ENCODE measurements around the gene NLN. TPM values are rescaled to one million over a fixed set of nuclear protein-coding genes. Genes with fewer than 3 reads are reported as not detected.

NLN gene
- total and polyA plus RNA-seq, 2 of the 13 experiments (the other 11 are each of a cell fraction or from before 2014, with no cell fraction given): 11.9 to 36.7 TPM

DNA sequence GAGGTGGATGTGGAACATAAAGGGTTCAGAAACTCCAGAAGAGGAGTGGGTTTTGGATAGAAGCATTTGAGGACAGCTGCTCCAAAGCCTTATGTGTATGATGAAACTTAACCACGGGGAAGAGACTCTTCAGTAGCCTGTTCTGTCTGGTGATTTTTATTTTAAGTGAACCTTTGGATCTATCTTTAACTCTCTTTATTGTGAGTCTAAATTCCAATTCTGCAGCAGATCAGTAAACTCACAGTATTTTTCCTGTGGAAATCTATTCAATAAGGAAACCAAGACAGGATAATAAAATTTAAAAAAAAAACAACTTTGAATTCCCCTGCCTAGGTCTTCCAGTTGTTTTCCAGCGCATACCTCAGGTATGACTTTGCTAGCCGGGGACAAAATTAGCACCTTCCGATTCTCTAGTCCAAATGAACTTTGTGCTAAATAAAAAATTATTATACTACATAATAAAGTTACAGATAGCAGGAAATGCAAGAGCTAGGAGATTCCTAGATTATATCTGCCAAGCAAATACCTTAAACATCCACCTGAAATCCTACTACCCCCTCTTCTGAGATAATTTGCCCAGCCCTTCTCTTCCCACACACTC, 101.9 kb downstream of the NLN start:
- BruUV-seq (replicated peaks): no TSS peak
- no peak overlapping the region for H3K9ac ChIP-seq (ENCODE audit: insufficient read depth, low read depth, low read length)
- H2AFZ ChIP-seq (ENCODE audit: low read length): no peak overlapping the region
- DNase-seq (ENCODE audit: low spot score) (no peak), ATAC-seq (no peak), FAIRE-seq (no peak)
- ChIA-PET POLR2A (no interaction called here), CTCF (ENCODE audit: low intra/inter-chr PET ratio, low total read pairs) (no interaction called here)
- no peaks in the 10 kb centered on the region for H3K79me2 ChIP-seq (ENCODE audit: insufficient read depth, low read length)
- H3K4me2 ChIP-seq (ENCODE audit: low read depth, low read length): no peak overlapping the region
- peaks cover 1 to 10% of the 10 kb centered on the region in 2 experiments; a peak in 3 of 5 replicates for H3K36me3 ChIP-seq (replicated peaks in 1 of 2; ENCODE audit: control insufficient read depth in 1 of 2, insufficient read depth in 2 of 2, low read length in 2 of 2)
- intact Hi-C loops (cut with micrococcal nuclease; ENCODE audit: unreplicated experiment) (no loop called here), in situ Hi-C loops (cut with HindIII; ENCODE audit: extremely low pct_ligation_motif_present, low pct_unique_long_range_greater_than_20kb) (no loop called here)
- peaks cover 1% of the 10 kb centered on the region; the same call in 1 of the 2 replicates for H3K4me1 ChIP-seq (ENCODE audit: insufficient read depth, low read length)
- H4K20me1 ChIP-seq (ENCODE audit: insufficient read depth, low read length): no peaks in the 10 kb centered on the region
- H3K4me3 ChIP-seq (replicated peaks in 1 of 3; ENCODE audit: insufficient read depth in 1 of 3, low read depth in 2 of 3, low read length in 3 of 3): no peak overlapping the region
- no peaks in the 10 kb centered on the region for H3K9me3 ChIP-seq (ENCODE audit: low read length)
- WGBS (ENCODE audit: low lambda C conversion rate): 99% methylated on average over 4 of the region's 4 CpGs
- H3K27me3 ChIP-seq (ENCODE audit: control insufficient read depth in 1 of 2, insufficient read depth in 2 of 2, low read length in 2 of 2): no peaks in the 10 kb centered on the region
- no peak for TF ChIP-seq MEIS1 (CRISPR knock-in tag; IDR thresholded peaks at IDR 0.05; ENCODE audit: borderline replicate concordance)
- TF ChIP-seq MIXL1 (CRISPR knock-in tag; IDR thresholded peaks at IDR 0.05): no peak
- TF ChIP-seq ZNF383 (CRISPR knock-in tag; IDR thresholded peaks at IDR 0.05; ENCODE audit: borderline replicate concordance): no peak
- TF ChIP-seq TCF7L2 (IDR thresholded peaks at IDR 0.05; ENCODE audit: low read depth, low read length): no peak
- TF ChIP-seq MEF2D (CRISPR knock-in tag; IDR thresholded peaks at IDR 0.05): no peak
- no peak for TF ChIP-seq ZNF720 (CRISPR knock-in tag; IDR thresholded peaks at IDR 0.05)
- no peak for TF ChIP-seq HOXA9 (CRISPR knock-in tag; IDR thresholded peaks at IDR 0.05; ENCODE audit: borderline replicate concordance)
- TF ChIP-seq ZNF879 (CRISPR knock-in tag; IDR thresholded peaks at IDR 0.05): no peak
- no peak for TF ChIP-seq CCDC6 (CRISPR knock-in tag; IDR thresholded peaks at IDR 0.05)
- TF ChIP-seq REL (CRISPR knock-in tag; conservative IDR thresholded peaks at IDR 0.05): no peak
- no peak for TF ChIP-seq ZBTB2 (CRISPR knock-in tag; IDR thresholded peaks at IDR 0.05; ENCODE audit: low read depth)
- no peak for TF ChIP-seq SRSF9 (IDR thresholded peaks at IDR 0.05; ENCODE audit: borderline replicate concordance, insufficient read depth, low read depth, low read length, poor library complexity, severe bottlenecking)
- TF ChIP-seq SMARCE1 (IDR thresholded peaks at IDR 0.05; ENCODE audit: borderline replicate concordance): no peak
- TF ChIP-seq FOXK2 (IDR thresholded peaks at IDR 0.05): no peak
- TF ChIP-seq AGO2 (optimal IDR thresholded peaks at IDR 0.05; ENCODE audit: low read depth, low read length): no peak
- no peak for TF ChIP-seq DNMT1 (CRISPR knock-in tag; IDR thresholded peaks at IDR 0.05)
- no peak for TF ChIP-seq CENPX (CRISPR knock-in tag; IDR thresholded peaks at IDR 0.05)
- TF ChIP-seq SETDB1 (CRISPR knock-in tag; IDR thresholded peaks at IDR 0.05; ENCODE audit: borderline replicate concordance): no peak
- no peak overlapping the region for H3K27ac ChIP-seq (ENCODE audit: extremely low read length, insufficient read depth, low read length)

Measured in HepG2 (cell line).